SK-N-SH (cell line): ENCODE data around the gene PRKX. TPM values are rescaled to one million over a fixed set of nuclear protein-coding genes. Genes with fewer than 3 reads are reported as not detected.

Experiments
- CTCF ChIA-PET: fragments of 300-600, 350-600 bp; formaldehyde crosslinking; extraction: SDS; loops from one replicate; lab custom pipeline; 2021; lab: Yijun Ruan, JAX
- POLR2A ChIA-PET: fragments of 350-600 bp; sonication (Branson Sonifier 250); formaldehyde crosslinking; extraction: SDS; loops from one replicate; lab custom pipeline; 2020; ENCODE audit warnings: antibody characterized with exemption, inconsistent platforms; lab: Yijun Ruan, JAX
- DNase-seq: peaks from one replicate; pipeline ENCODE4 v3.0.0; 2012
- H2AFZ ChIP-seq: fragments of 200-600 bp; sonication (generic); 2 replicates; pipeline ENCODE4 v1.8.1; 2016; ENCODE audit warnings: antibody characterized with exemption, mild to moderate bottlenecking, low read depth
- H3F3A ChIP-seq: fragments of 200-600 bp; sonication (generic); replicated peaks from 2 replicates; pipeline ENCODE3; 2016; ENCODE audit warnings: antibody characterized with exemption, mild to moderate bottlenecking; ENCODE audit not compliant: insufficient read depth
- H3K27ac ChIP-seq, 2 experiments: fragments of 200-500 bp in 1 of 2; fragments of 200-600 bp in 1 of 2; sonication (Bioruptor generic) in 1 of 2; sonication (generic), shearing (Covaris generic) in 1 of 2; 2 replicates each; pipeline versions ENCODE4 v1.5.1 to v1.6.1; 2014 to 2016; ENCODE audit warnings: low read depth in 2 of 2, inconsistent platforms in 1 of 2, low read length in 1 of 2, mild to moderate bottlenecking in 1 of 2, mixed read lengths in 1 of 2
- H3K27me3 ChIP-seq: fragments of 200-600 bp; sonication (generic), shearing (Covaris generic); 2 replicates; pipeline ENCODE4 v1.6.1; 2016; ENCODE audit warnings: mixed run types; ENCODE audit not compliant: insufficient read depth
- H3K36me3 ChIP-seq, 2 experiments: fragments of 200-500 bp in 1 of 2; fragments of 200-600 bp in 1 of 2; sonication (Bioruptor generic) in 1 of 2; sonication (generic) in 1 of 2; replicated peaks in 1 of 2; 2 replicates each; pipeline versions ENCODE3 to v1.5.1; 2014 to 2016; ENCODE audit warnings: low read length in 1 of 2, mild to moderate bottlenecking in 1 of 2; ENCODE audit not compliant: insufficient read depth in 2 of 2, control insufficient read depth in 1 of 2
- H3K4me1 ChIP-seq, 2 experiments: fragments of 200-500 bp in 1 of 2; fragments of 200-600 bp in 1 of 2; sonication (Bioruptor generic) in 1 of 2; sonication (generic), shearing (Covaris generic) in 1 of 2; 2 replicates each; pipeline versions ENCODE4 v1.5.1 to v1.6.1; 2014 to 2016; ENCODE audit warnings: low read depth in 1 of 2, low read length in 1 of 2, mixed run types in 1 of 2; ENCODE audit not compliant: insufficient read depth in 2 of 2, control insufficient read depth in 1 of 2
- H3K4me2 ChIP-seq: fragments of 200-600 bp; sonication (generic), shearing (Covaris generic); 2 replicates; pipeline ENCODE4 v1.6.1; 2017; ENCODE audit warnings: mixed run types
- H3K4me3 ChIP-seq, 2 experiments: fragments of 200-500 bp in 1 of 2; fragments of 200-600 bp in 1 of 2; sonication (Bioruptor generic) in 1 of 2; sonication (generic), shearing (Covaris generic) in 1 of 2; 2 replicates each; pipeline versions ENCODE4 v1.5.1 to v1.8.1; 2014 to 2016; ENCODE audit warnings: low read depth in 2 of 2, inconsistent platforms in 1 of 2, low read length in 1 of 2, mild to moderate bottlenecking in 1 of 2, mixed read lengths in 1 of 2, moderate library complexity in 1 of 2
- H3K79me2 ChIP-seq: fragments of 200-600 bp; sonication (generic); 2 replicates; pipeline ENCODE4 v1.8.1; 2017; ENCODE audit warnings: mild to moderate bottlenecking; ENCODE audit not compliant: insufficient read depth
- H3K9ac ChIP-seq: fragments of 200-600 bp; sonication (generic); 2 replicates; pipeline ENCODE4 v1.6.1; 2017; ENCODE audit warnings: mixed run types
- H3K9me2 ChIP-seq: fragments of 200-600 bp; sonication (generic); 2 replicates; pipeline ENCODE4 v1.6.1; 2017; ENCODE audit warnings: mixed run types
- H3K9me3 ChIP-seq: fragments of 200-600 bp; sonication (generic); 2 replicates; pipeline ENCODE4 v1.6.1; 2017; ENCODE audit warnings: mixed run types, mild to moderate bottlenecking, moderate library complexity
- H4K20me1 ChIP-seq: fragments of 200-600 bp; sonication (generic); 2 replicates; pipeline ENCODE4 v1.6.1; 2017; ENCODE audit warnings: mild to moderate bottlenecking, mixed run types; ENCODE audit not compliant: insufficient read depth
- CHD2 ChIP-seq: fragments of 150-350 bp; IDR thresholded peaks from 2 replicates; pipeline ENCODE4 v1.6.1; 2018; ENCODE audit warnings: low read length; ENCODE audit not compliant: partially characterized antibody
- GABPA ChIP-seq: IDR thresholded peaks from 2 replicates; pipeline ENCODE4 v1.4.0; 2012; ENCODE audit warnings: low read depth, mild to moderate bottlenecking
- JUND ChIP-seq: IDR thresholded peaks from 2 replicates; pipeline ENCODE4 v1.4.0; 2012
- MAX ChIP-seq: IDR thresholded peaks from 2 replicates; pipeline ENCODE4 v1.4.0; 2012; ENCODE audit warnings: low read depth
- MXI1 ChIP-seq: IDR thresholded peaks from 2 replicates; pipeline ENCODE4 v1.6.1; 2012; ENCODE audit warnings: mild to moderate bottlenecking, low read depth, low read length, improper control_type of control experiment
- NFIC ChIP-seq: IDR thresholded peaks from 2 replicates; pipeline ENCODE4 v1.4.0; 2012; ENCODE audit warnings: borderline replicate concordance
- NRF1 ChIP-seq: IDR thresholded peaks from 2 replicates; pipeline ENCODE4 v1.6.1; 2012; ENCODE audit warnings: low read depth, mild to moderate bottlenecking, low read length
- PBX3 ChIP-seq: IDR thresholded peaks from 2 replicates; pipeline ENCODE4; 2012
- RAD21 ChIP-seq: IDR thresholded peaks from 2 replicates; pipeline ENCODE4 v1.6.1; 2012; ENCODE audit warnings: mild to moderate bottlenecking, low read length
- REST ChIP-seq: IDR thresholded peaks from 2 replicates; pipeline ENCODE4 v1.6.1; 2012; ENCODE audit warnings: mild to moderate bottlenecking, low read depth, low read length, moderate library complexity
- TEAD4 ChIP-seq: IDR thresholded peaks from 2 replicates; pipeline ENCODE4 v1.4.0; 2012; ENCODE audit warnings: mild to moderate bottlenecking, borderline replicate concordance; ENCODE audit not compliant: insufficient read depth
- WGBS: methylation state at CpG from one replicate; pipeline ENCODE4 v1.1.6; 2017; ENCODE audit warnings: low lambda C conversion rate; 5-methylcytosine and 5-hydroxymethylcytosine counted together
- polyA plus RNA-seq, 3 experiments: library from polyadenylated mRNA; depleted of rRNA; stranded (reverse); fragments of >200 nt; gene quantifications; 2 replicates each; pipeline ENCODE4 v1.2.3, GENCODE V29; 2012
- TF ChIP-seq, protein P1 (sequence below): IDR thresholded peaks from 2 replicates; pipeline ENCODE4 v1.4.0; 2012; ENCODE audit warnings: low read depth, borderline replicate concordance

The PRKX gene
- polyA plus RNA-seq, 1 of the 3 experiments (the other 2 are of a cell fraction) = 6.5 TPM

DNA sequence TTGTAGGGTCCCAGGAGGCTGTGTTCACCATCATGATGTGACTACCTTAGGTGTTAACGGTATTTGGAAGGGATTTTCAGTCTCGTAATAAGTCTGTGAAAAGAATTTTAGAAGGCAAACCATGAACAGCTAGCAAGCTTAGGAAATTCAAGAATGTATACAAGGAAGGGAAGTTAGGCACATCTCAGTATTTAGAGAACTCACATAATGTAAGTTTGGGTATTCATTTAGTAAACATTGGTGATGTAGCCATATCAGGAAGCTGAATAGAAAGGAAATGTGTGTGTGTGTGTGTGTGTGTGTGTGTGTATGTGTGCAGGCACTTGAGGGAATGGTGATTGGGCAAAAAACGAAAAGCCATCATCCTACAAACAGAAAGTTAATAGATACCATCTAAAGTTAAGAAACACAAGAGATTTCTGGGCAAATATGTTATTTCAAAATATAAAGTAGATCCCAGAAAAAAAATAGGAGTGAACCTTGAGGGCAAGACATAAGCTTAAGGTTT lies 34.7 kb upstream of the PRKX start:
- Histone ChIP-seq H4K20me1 (no peaks in the 10 kb centered on the region), H3K79me2 (no peaks in the 10 kb centered on the region), H3K4me3 (no peak overlapping the region), H3F3A (no peaks in the 10 kb centered on the region), H3K9ac (no peak overlapping the region), H3K9me2 (no peaks in the 10 kb centered on the region), H3K9me3 (no peaks in the 10 kb centered on the region), H3K27me3 (no peaks in the 10 kb centered on the region; the same call in 1 of the 2 replicates)
- ChIA-PET POLR2A (no interaction called here), CTCF (no interaction called here)
- DNase-seq = no peak
- TF ChIP-seq CHD2 (no peak), PBX3 (no peak), REST (no peak), GABPA (no peak), RAD21 (no peak), NFIC (no peak), NRF1 (no peak), MAX (no peak), JUND (no peak), MXI1 (no peak), TEAD4 (no peak)
- TF ChIP-seq, protein P1, sequence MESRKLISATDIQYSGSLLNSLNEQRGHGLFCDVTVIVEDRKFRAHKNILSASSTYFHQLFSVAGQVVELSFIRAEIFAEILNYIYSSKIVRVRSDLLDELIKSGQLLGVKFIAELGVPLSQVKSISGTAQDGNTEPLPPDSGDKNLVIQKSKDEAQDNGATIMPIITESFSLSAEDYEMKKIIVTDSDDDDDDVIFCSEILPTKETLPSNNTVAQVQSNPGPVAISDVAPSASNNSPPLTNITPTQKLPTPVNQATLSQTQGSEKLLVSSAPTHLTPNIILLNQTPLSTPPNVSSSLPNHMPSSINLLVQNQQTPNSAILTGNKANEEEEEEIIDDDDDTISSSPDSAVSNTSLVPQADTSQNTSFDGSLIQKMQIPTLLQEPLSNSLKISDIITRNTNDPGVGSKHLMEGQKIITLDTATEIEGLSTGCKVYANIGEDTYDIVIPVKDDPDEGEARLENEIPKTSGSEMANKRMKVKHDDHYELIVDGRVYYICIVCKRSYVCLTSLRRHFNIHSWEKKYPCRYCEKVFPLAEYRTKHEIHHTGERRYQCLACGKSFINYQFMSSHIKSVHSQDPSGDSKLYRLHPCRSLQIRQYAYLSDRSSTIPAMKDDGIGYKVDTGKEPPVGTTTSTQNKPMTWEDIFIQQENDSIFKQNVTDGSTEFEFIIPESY = no peak
- TF ChIP-seq, all 33 proteins: peak for 0
- Histone ChIP-seq H3K27ac (no peak overlapping the region), H3K4me1 (no peaks in the 10 kb centered on the region), H2AFZ (no peak overlapping the region), H3K36me3 (no peaks in the 10 kb centered on the region), H3K4me2 (no peak overlapping the region)
- 17% methylated on average over 3 of the region's 3 CpGs for WGBS
